Common myeloid progenitor, CD34-positive (primary cell): ENCODE results near the gene ABCD4.
A peak's percentile ranks its signal among the peaks of the same experiment; 100 is the strongest.

Source experiments
- CTCF ChIA-PET: fragments of 350-600 bp; sonication (Branson Sonifier 250); formaldehyde crosslinking; loops from one replicate; lab custom pipeline; 2021; ENCODE audit warnings: antibody characterized with exemption; lab: Charles Lee
- POLR2A ChIA-PET: fragments of 350-600 bp; sonication (Branson Sonifier 250); formaldehyde crosslinking; loops from one replicate; lab custom pipeline; 2021; ENCODE audit warnings: antibody characterized with exemption; lab: Charles Lee
- DNase-seq, 3 donors: peaks; one replicate each; pipeline versions ENCODE4 v3.0.0 to v3.0.0-alpha.2; 2013
- H3K27ac ChIP-seq, 2 experiments: 1 replicate in 1 of 2; 2 replicates in 1 of 2; pipeline ENCODE4 v1.7.0; 2013; ENCODE audit warnings: inconsistent platforms in 2 of 2, low read length in 2 of 2, mild to moderate bottlenecking in 2 of 2, low read depth in 1 of 2, moderate library complexity in 1 of 2; ENCODE audit not compliant: severe bottlenecking in 2 of 2, insufficient read depth in 1 of 2, poor library complexity in 1 of 2
- H3K27me3 ChIP-seq, 5 experiments: replicated peaks in 2 of 5; 1 replicate in 3 of 5; 2 replicates in 2 of 5; pipeline versions ENCODE4 v1.6.1 to v1.7.0; 2013; ENCODE audit warnings: low read length in 4 of 5, mild to moderate bottlenecking in 2 of 5, moderate library complexity in 2 of 5, inconsistent platforms in 1 of 5; ENCODE audit not compliant: insufficient read depth in 5 of 5, control insufficient read depth in 4 of 5
- H3K36me3 ChIP-seq, 4 experiments: 1 replicate in 2 of 4; 2 replicates in 2 of 4; pipeline versions ENCODE4 v1.6.1 to v1.7.0; 2013; ENCODE audit warnings: low read length in 3 of 4, control low read depth in 1 of 4, mild to moderate bottlenecking in 1 of 4; ENCODE audit not compliant: control insufficient read depth in 4 of 4, insufficient read depth in 4 of 4
- H3K4me1 ChIP-seq, 4 experiments: 1 replicate in 3 of 4; 2 replicates in 1 of 4; pipeline versions ENCODE4 v1.6.1 to v1.7.1; 2013; ENCODE audit warnings: low read length in 3 of 4, mild to moderate bottlenecking in 3 of 4, control low read depth in 1 of 4, inconsistent platforms in 1 of 4, moderate library complexity in 1 of 4; ENCODE audit not compliant: control insufficient read depth in 4 of 4, insufficient read depth in 4 of 4; ENCODE audit errors: control extremely low read depth in 1 of 4
- H3K4me3 ChIP-seq, 7 experiments: 1 replicate in 4 of 7; 2 replicates in 3 of 7; pipeline versions ENCODE4 v1.5.1 to v1.7.0; 2013; ENCODE audit warnings: mild to moderate bottlenecking in 7 of 7, low read length in 6 of 7, moderate library complexity in 6 of 7, inconsistent platforms in 2 of 7, low read depth in 2 of 7, control low read depth in 1 of 7; ENCODE audit not compliant: insufficient read depth in 4 of 7, control insufficient read depth in 1 of 7; ENCODE audit errors: extremely low read depth in 1 of 7
- H3K9me3 ChIP-seq, 5 experiments: 1 replicate in 4 of 5; 2 replicates in 1 of 5; pipeline versions ENCODE4 v1.6.1 to v1.7.1; 2013; ENCODE audit warnings: low read length in 4 of 5, mild to moderate bottlenecking in 2 of 5, inconsistent platforms in 1 of 5, low read depth in 1 of 5, moderate library complexity in 1 of 5; ENCODE audit not compliant: control insufficient read depth in 4 of 5, insufficient read depth in 2 of 5; ENCODE audit errors: control extremely low read depth in 1 of 5
- WGBS: methylation state at CpG from one replicate; pipeline ENCODE4 v1.1.5; 2013; ENCODE audit not compliant: insufficient coverage; 5-methylcytosine and 5-hydroxymethylcytosine counted together

Gene ABCD4

GRCh38 chr14:74239848-74240793 is 62.6 kb downstream of the ABCD4 start:
- H3K4me3 ChIP-seq, result peak overlapping the region in 4 of 7 experiments; percentile 34 to 57 (median 41)
- ChIA-PET POLR2A (no interaction called here), CTCF (interaction anchor here (0.6 to 0.8 kb wide), 2 partner anchors 10 to 129 kb away, joined by 4 to 5 read pairs; no protein-coding TSS in a partner anchor)
- peaks cover 10 to 95% (median 53%) of the 10 kb centered on the region in 5 experiments for H3K27me3 ChIP-seq
- H3K4me1 ChIP-seq, result peaks cover 0 to 22% (median 17%) of the 10 kb centered on the region in 4 experiments
- DNase-seq, result peak in 2 of 3 donors; percentile 40 to 48
- 4% methylated on average over 85 of the region's 94 CpGs for WGBS
- H3K27ac ChIP-seq, result no peak overlapping the region
- H3K9me3 ChIP-seq, result peaks cover 0 to 2% (median 0%) of the 10 kb centered on the region in 5 experiments
- no peaks in the 10 kb centered on the region for H3K36me3 ChIP-seq

DNA sequence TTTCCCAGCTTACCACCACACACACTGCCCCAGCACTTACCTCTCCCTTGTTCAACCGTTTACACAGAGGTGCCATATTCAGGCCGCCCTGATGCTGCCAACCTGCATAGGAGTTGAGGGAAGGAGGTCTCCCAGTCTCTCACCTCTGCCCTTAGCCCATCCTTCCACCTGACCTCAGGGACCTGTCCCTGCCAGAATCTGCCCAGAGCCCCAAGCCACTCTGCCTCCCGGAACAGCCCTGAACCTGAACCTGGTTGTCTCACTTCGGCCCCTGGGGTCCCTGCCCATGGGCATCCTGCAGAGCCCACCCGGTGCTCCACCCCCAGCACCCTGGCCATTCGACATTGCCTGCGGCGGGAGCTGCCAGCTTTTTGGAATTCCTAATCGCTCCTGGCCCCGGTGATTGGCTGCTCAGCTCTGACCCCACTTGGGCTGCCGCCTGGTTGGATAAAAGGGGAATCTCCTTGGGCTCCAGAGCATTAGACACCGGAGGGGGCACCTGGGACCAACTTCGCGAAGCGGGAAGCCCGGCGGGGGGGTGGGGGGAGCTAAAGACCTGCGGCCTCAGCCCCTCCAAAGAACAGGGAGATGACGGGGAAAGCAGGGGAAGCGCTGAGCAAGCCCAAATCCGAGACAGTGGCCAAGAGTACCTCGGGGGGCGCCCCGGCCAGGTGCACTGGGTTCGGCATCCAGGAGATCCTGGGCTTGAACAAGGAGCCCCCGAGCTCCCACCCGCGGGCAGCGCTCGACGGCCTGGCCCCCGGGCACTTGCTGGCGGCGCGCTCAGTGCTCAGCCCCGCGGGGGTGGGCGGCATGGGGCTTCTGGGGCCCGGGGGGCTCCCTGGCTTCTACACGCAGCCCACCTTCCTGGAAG is 63.5 kb downstream of the ABCD4 start, which contains the start of gene VSX2:
Gene VSX2, plus strand, starts transcription at position 476 of the 874 bp plus-strand sequence. Its CDS starts 113 bp downstream, at position 589.
- no peaks in the 10 kb centered on the region for H3K36me3 ChIP-seq
- DNase-seq, result no peak
- WGBS, result 11% methylated on average over 20 of the region's 40 CpGs
- no peak within 1 kb of the TSS for H3K27ac ChIP-seq
- H3K4me3 ChIP-seq, result peak within 1 kb of the TSS in 2 of 7 experiments; percentile 40 to 57
- CTCF ChIA-PET, result interaction anchor here (0.6 to 0.8 kb wide), 4 partner anchors 10 to 101 kb away, joined by 3 read pairs; no protein-coding TSS in a partner anchor
- H3K9me3 ChIP-seq, result peaks cover 0 to 2% (median 0%) of the 10 kb centered on the region in 5 experiments
- peaks cover 10 to 93% (median 53%) of the 10 kb centered on the region in 5 experiments for H3K27me3 ChIP-seq
- POLR2A ChIA-PET, result no interaction called here
- peaks cover 0 to 22% (median 17%) of the 10 kb centered on the region in 4 experiments for H3K4me1 ChIP-seq

GRCh38 chr14:74237441-74237840 is 65.3 kb downstream of the ABCD4 start:
- H3K27me3 ChIP-seq, result peaks cover 10 to 85% (median 39%) of the 10 kb centered on the region in 5 experiments
- WGBS, result 81% methylated on average over 3 of the region's 4 CpGs
- CTCF ChIA-PET, result interaction anchor here (1.3 to 1.8 kb wide), 2 partner anchors 9 to 16 kb away, joined by 4 to 5 read pairs; no protein-coding TSS in a partner anchor

More at GRCh38 chr14:74237441-74237840, 65.3 kb downstream of the ABCD4 start:
- DNase-seq, result no peak
- no peak overlapping the region for H3K27ac ChIP-seq
- POLR2A ChIA-PET, result no interaction called here
- no peaks in the 10 kb centered on the region for H3K36me3 ChIP-seq
- H3K4me1 ChIP-seq, result peaks cover 0 to 22% (median 17%) of the 10 kb centered on the region in 4 experiments
- H3K4me3 ChIP-seq, result no peak overlapping the region
- peaks cover 0 to 2% (median 0%) of the 10 kb centered on the region in 5 experiments for H3K9me3 ChIP-seq
